Naive thymus-derived CD4-positive, alpha-beta T cell (primary cell): ENCODE results near the gene GRB10. TPM values are rescaled to one million over a fixed set of nuclear protein-coding genes. Genes with fewer than 3 reads are reported as not detected.
"Not testable (repeated sequence)": the region's sequence is repeated elsewhere in the genome, so short reads cannot be mapped to it uniquely, and the experiment has no call there.

Experiments
- ATAC-seq: fragments of 150-1000 bp; cut with Tn5 transposase; 2 replicates; pipeline ENCODE4 v1.10.0; 2021; ENCODE audit warnings: mild to moderate bottlenecking, moderate library complexity
- CTCF ChIA-PET: fragments of 350-600 bp; sonication (Branson Sonifier 250); formaldehyde crosslinking; loops from one replicate; lab custom pipeline; 2021; ENCODE audit warnings: antibody characterized with exemption; lab: Charles Lee
- POLR2A ChIA-PET: fragments of 350-600 bp; sonication (Branson Sonifier 250); formaldehyde crosslinking; loops from one replicate; lab custom pipeline; 2021; ENCODE audit warnings: antibody characterized with exemption, inconsistent platforms; lab: Charles Lee
- DNase-seq, 9 donors: peaks; one replicate each; pipeline versions ENCODE4 v3.0.0 to v3.0.0-alpha.2; 2020 to 2022; ENCODE audit warnings: mixed read lengths in 1 of 9
- H3K27ac ChIP-seq: one replicate; pipeline ENCODE4 v1.7.0; 2013; ENCODE audit warnings: mild to moderate bottlenecking, low read depth, low read length, moderate library complexity
- H3K27me3 ChIP-seq, 2 donors: one replicate each; pipeline ENCODE4 v1.7.0; 2013; ENCODE audit warnings: low read length in 2 of 2, mild to moderate bottlenecking in 2 of 2, moderate library complexity in 2 of 2; ENCODE audit not compliant: control insufficient read depth in 2 of 2, insufficient read depth in 2 of 2
- H3K36me3 ChIP-seq, 3 experiments: 1 replicate in 2 of 3; 2 replicates in 1 of 3; pipeline ENCODE4 v1.7.0; 2013; ENCODE audit warnings: low read length in 3 of 3, mild to moderate bottlenecking in 3 of 3, moderate library complexity in 1 of 3; ENCODE audit not compliant: insufficient read depth in 3 of 3, control insufficient read depth in 2 of 3
- H3K4me1 ChIP-seq, 2 donors: one replicate each; pipeline ENCODE4 v1.7.0; 2013; ENCODE audit warnings: low read length in 2 of 2, mild to moderate bottlenecking in 2 of 2, moderate library complexity in 1 of 2; ENCODE audit not compliant: control insufficient read depth in 2 of 2, insufficient read depth in 2 of 2
- H3K4me3 ChIP-seq: 2 replicates; pipeline ENCODE4 v1.7.0; 2013; ENCODE audit warnings: mild to moderate bottlenecking, low read length
- H3K9me3 ChIP-seq, 3 experiments: 1 replicate in 2 of 3; 2 replicates in 1 of 3; pipeline ENCODE4 v1.7.0; 2013; ENCODE audit warnings: low read length in 3 of 3; ENCODE audit not compliant: control insufficient read depth in 2 of 3
- H3K27ac Mint-ChIP-seq, 9 donors: one replicate each; pipeline ENCODE4 v1.8.0; 2020 to 2022; ENCODE audit warnings: mixed read lengths in 9 of 9, mild to moderate bottlenecking in 8 of 9, moderate library complexity in 5 of 9, inconsistent platforms in 2 of 9
- H3K27me3 Mint-ChIP-seq, 5 donors: one replicate each; pipeline ENCODE4 v1.8.0; 2021 to 2022; ENCODE audit warnings: mixed read lengths in 5 of 5, mild to moderate bottlenecking in 1 of 5
- H3K36me3 Mint-ChIP-seq, 5 donors: one replicate each; pipeline ENCODE4 v1.8.0; 2020 to 2022; ENCODE audit warnings: mixed read lengths in 5 of 5, mild to moderate bottlenecking in 3 of 5, inconsistent platforms in 1 of 5
- H3K4me1 Mint-ChIP-seq, 7 donors: one replicate each; pipeline ENCODE4 v1.8.0; 2020 to 2022; ENCODE audit warnings: mixed read lengths in 7 of 7, mild to moderate bottlenecking in 3 of 7, inconsistent platforms in 1 of 7
- H3K4me3 Mint-ChIP-seq, 10 donors: one replicate each; pipeline ENCODE4 v1.8.0; 2020 to 2022; ENCODE audit warnings: mild to moderate bottlenecking in 10 of 10, mixed read lengths in 10 of 10, moderate library complexity in 6 of 10, inconsistent platforms in 2 of 10
- H3K9me3 Mint-ChIP-seq, 11 donors: one replicate each; pipeline ENCODE4 v1.8.0; 2020 to 2022; ENCODE audit warnings: mixed read lengths in 11 of 11, mild to moderate bottlenecking in 4 of 11, inconsistent platforms in 1 of 11, moderate library complexity in 1 of 11
- intact Hi-C, 2 donors: fragments of 100-400 bp; cut with micrococcal nuclease; formaldehyde crosslinking; loops; one replicate each; pipeline ENCODE4 v1.15.1; 2023
- polyA plus RNA-seq, 2 donors: library from polyadenylated mRNA; unstranded; fragments of 300-500 nt; fragmentation: Illumina TruSeq; gene quantifications; one replicate each; pipeline ENCODE4 v1.2.3, GENCODE V29; 2021
- total RNA-seq, 6 experiments: library from RNA in 5 of 6; stranded (reverse) in 5 of 6; gene quantifications; 1 replicate in 5 of 6; 2 replicates in 1 of 6; pipeline ENCODE4 v1.2.3 and lab custom pipeline; 2021 to 2026

The GRB10 gene
- total and polyA plus RNA-seq, 7 experiments from 2014 or later = 2.6 to 10.6 (median 6.2) TPM

- H3K4me3 Mint-ChIP-seq, H3K4me1 ChIP-seq, ATAC-seq, H3K27ac Mint-ChIP-seq, H3K4me3 ChIP-seq, DNase-seq, H3K27ac ChIP-seq, H3K4me1 Mint-ChIP-seq, CTCF ChIA-PET, H3K36me3 ChIP-seq, H3K27me3 ChIP-seq, POLR2A ChIA-PET, intact Hi-C loops: not testable (repeated sequence)
- H3K36me3 Mint-ChIP-seq = peaks cover 0 to 12% (median 8%) of the 10 kb centered on the region in 5 donors
- peaks cover 0 to 16% (median 0%) of the 10 kb centered on the region in 3 experiments for H3K9me3 ChIP-seq
- H3K9me3 Mint-ChIP-seq = peaks cover 0 to 49% (median 16%) of the 10 kb centered on the region in 11 donors
- peaks cover 8 to 24% (median 10%) of the 10 kb centered on the region in 5 donors for H3K27me3 Mint-ChIP-seq
Measured at GRCh38 chr7:50582271-50582670, 200.4 kb downstream of the GRB10 start.

DNA sequence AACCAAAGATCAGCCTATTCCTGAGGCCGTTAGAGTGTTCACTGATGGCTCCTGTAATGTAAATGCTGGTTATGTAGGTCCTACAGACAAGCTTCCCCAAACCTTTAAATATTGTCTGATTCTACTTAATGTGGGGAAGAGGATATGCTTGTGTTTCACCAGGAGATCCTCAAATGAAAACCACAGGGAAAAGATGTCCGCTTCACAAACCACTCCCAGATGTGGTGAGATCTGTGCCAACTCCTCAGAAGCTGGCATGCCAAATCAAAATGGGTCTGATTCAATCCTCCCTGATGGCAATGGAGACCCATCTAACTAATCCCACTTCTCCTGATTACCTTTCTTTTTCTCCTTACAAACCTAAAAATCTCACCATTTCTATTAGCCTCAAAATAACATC is 202.0 kb downstream of the GRB10 start:
- H3K27ac Mint-ChIP-seq, H3K4me1 ChIP-seq, H3K36me3 ChIP-seq, POLR2A ChIA-PET, intact Hi-C loops, ATAC-seq, H3K27me3 ChIP-seq, DNase-seq, H3K27ac ChIP-seq, H3K4me3 Mint-ChIP-seq, CTCF ChIA-PET, H3K4me1 Mint-ChIP-seq, H3K4me3 ChIP-seq: not testable (repeated sequence)
- H3K36me3 Mint-ChIP-seq = peaks cover 0 to 12% (median 8%) of the 10 kb centered on the region in 5 donors
- H3K9me3 ChIP-seq = peaks cover 0 to 16% (median 0%) of the 10 kb centered on the region in 3 experiments
- peaks cover 0 to 52% (median 21%) of the 10 kb centered on the region in 11 donors for H3K9me3 Mint-ChIP-seq
- peaks cover 8 to 24% (median 10%) of the 10 kb centered on the region in 5 donors for H3K27me3 Mint-ChIP-seq

- Mint-ChIP-seq H3K36me3 (peaks cover 0 to 12% (median 8%) of the 10 kb centered on the region in 5 donors), H3K4me1 (no peaks in the 10 kb centered on the region), H3K4me3 (no peak overlapping the region), H3K27ac (no peak overlapping the region), H3K9me3 (peaks cover 0 to 46% (median 21%) of the 10 kb centered on the region in 11 donors), H3K27me3 (peaks cover 8 to 24% (median 14%) of the 10 kb centered on the region in 5 donors)
- H3K4me3 ChIP-seq = no peak overlapping the region
- peaks cover 0 to 16% (median 0%) of the 10 kb centered on the region in 3 experiments for H3K9me3 ChIP-seq
- ChIA-PET POLR2A (no interaction called here), CTCF (no interaction called here)
- no peaks in the 10 kb centered on the region for H3K4me1 ChIP-seq
- no peaks in the 10 kb centered on the region for H3K27me3 ChIP-seq
- H3K27ac ChIP-seq = no peak overlapping the region
- H3K36me3 ChIP-seq = no peaks in the 10 kb centered on the region
- intact Hi-C loops = no loop called here
- no peak for DNase-seq
- no peak for ATAC-seq
Measured at GRCh38 chr7:50580057-50580456, 202.6 kb downstream of the GRB10 start.

GRCh38 chr7:50578105-50578504 is 204.6 kb downstream of the GRB10 start:
- intact Hi-C loops, H3K4me1 ChIP-seq, ATAC-seq, H3K27ac Mint-ChIP-seq, DNase-seq, H3K4me1 Mint-ChIP-seq, CTCF ChIA-PET, H3K27ac ChIP-seq, H3K27me3 ChIP-seq, H3K9me3 ChIP-seq, POLR2A ChIA-PET, H3K36me3 ChIP-seq, H3K4me3 ChIP-seq: not testable (repeated sequence)
- H3K4me3 Mint-ChIP-seq = peak overlapping the region in 1 of 10 donors; percentile 35
- peaks cover 0 to 33% (median 13%) of the 10 kb centered on the region in 11 donors for H3K9me3 Mint-ChIP-seq
- H3K27me3 Mint-ChIP-seq = peaks cover 8 to 23% (median 18%) of the 10 kb centered on the region in 5 donors
- H3K36me3 Mint-ChIP-seq = peaks cover 0 to 12% (median 8%) of the 10 kb centered on the region in 5 donors

DNA sequence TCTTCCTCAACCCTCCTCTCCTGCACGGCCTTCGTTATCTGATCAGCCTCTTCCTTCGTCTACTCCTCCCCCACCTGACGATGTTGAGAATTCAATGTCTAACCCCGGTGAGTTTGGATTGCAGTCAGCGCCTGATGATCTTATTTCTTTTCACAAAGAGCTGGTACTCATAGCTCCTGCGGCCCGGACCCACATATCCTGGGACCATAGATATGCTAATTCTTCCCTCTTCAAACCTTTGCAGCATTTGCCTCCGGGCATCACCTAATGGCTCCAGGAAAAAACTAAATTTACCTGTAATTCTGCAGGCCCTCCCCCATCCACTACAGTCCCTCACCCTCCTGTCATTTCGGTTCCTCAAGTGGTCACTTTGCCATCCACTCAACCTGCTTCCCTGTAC is 205.1 kb downstream of the GRB10 start:
- Histone ChIP-seq H3K4me1 (no peaks in the 10 kb centered on the region), H3K27ac (no peak overlapping the region), H3K4me3 (no peak overlapping the region), H3K27me3 (no peaks in the 10 kb centered on the region), H3K9me3 (no peaks in the 10 kb centered on the region), H3K36me3 (no peaks in the 10 kb centered on the region)
- peaks cover 0 to 30% (median 13%) of the 10 kb centered on the region in 11 donors for H3K9me3 Mint-ChIP-seq
- ATAC-seq = no peak
- CTCF ChIA-PET = no interaction called here
- POLR2A ChIA-PET = no interaction called here
- intact Hi-C loops = no loop called here
- H3K36me3 Mint-ChIP-seq = peaks cover 0 to 12% (median 8%) of the 10 kb centered on the region in 5 donors
- H3K4me1 Mint-ChIP-seq = no peaks in the 10 kb centered on the region
- H3K4me3 Mint-ChIP-seq = peak overlapping the region in 1 of 10 donors; percentile 35
- no peak for DNase-seq
- no peak overlapping the region for H3K27ac Mint-ChIP-seq
- peaks cover 8 to 24% (median 16%) of the 10 kb centered on the region in 5 donors for H3K27me3 Mint-ChIP-seq

- H3K4me3 Mint-ChIP-seq, H3K36me3 Mint-ChIP-seq, H3K27me3 ChIP-seq, H3K4me3 ChIP-seq, H3K4me1 ChIP-seq, DNase-seq, CTCF ChIA-PET, H3K27ac Mint-ChIP-seq, POLR2A ChIA-PET, H3K4me1 Mint-ChIP-seq, H3K36me3 ChIP-seq, intact Hi-C loops, H3K9me3 ChIP-seq, ATAC-seq, H3K27ac ChIP-seq: not testable (repeated sequence)
- H3K9me3 Mint-ChIP-seq = peaks cover 0 to 29% (median 10%) of the 10 kb centered on the region in 11 donors
- H3K27me3 Mint-ChIP-seq = peaks cover 8 to 29% (median 16%) of the 10 kb centered on the region in 5 donors
Measured at GRCh38 chr7:50576388-50576787, 206.3 kb downstream of the GRB10 start.

- CTCF ChIA-PET = no interaction called here
Measured at GRCh38 chr7:50567715-50568261, 214.9 kb downstream of the GRB10 start.

More at GRCh38 chr7:50567715-50568261, 214.9 kb downstream of the GRB10 start:
- Mint-ChIP-seq H3K4me3 (no peak overlapping the region), H3K36me3 (no peaks in the 10 kb centered on the region), H3K27me3 (peaks cover 0 to 22% (median 6%) of the 10 kb centered on the region in 5 donors), H3K4me1 (no peaks in the 10 kb centered on the region), H3K9me3 (peaks cover 0 to 11% (median 4%) of the 10 kb centered on the region in 11 donors), H3K27ac (no peak overlapping the region)
- H3K9me3 ChIP-seq = no peaks in the 10 kb centered on the region
- H3K4me3 ChIP-seq = no peak overlapping the region
- no peak for DNase-seq
- H3K27me3 ChIP-seq = no peaks in the 10 kb centered on the region
- no peak for ATAC-seq
- H3K27ac ChIP-seq = no peak overlapping the region
- intact Hi-C loops = no loop called here
- H3K36me3 ChIP-seq = no peaks in the 10 kb centered on the region
- POLR2A ChIA-PET = no interaction called here
- H3K4me1 ChIP-seq = no peaks in the 10 kb centered on the region
